GM12878 (cell line): ENCODE measurements around the gene FKBP4.

Experiments used
- CBFB ChIP-seq: IDR thresholded peaks from 2 replicates; pipeline ENCODE4 v1.6.1; 2016; ENCODE audit warnings: antibody characterized with exemption, low read depth
- CEBPB ChIP-seq, 2 experiments: fragments of 150-350 bp in 1 of 2; IDR thresholded peaks; 2 replicates each; pipeline ENCODE4 v1.6.1; 2012 to 2014; ENCODE audit warnings: low read depth in 2 of 2, low read length in 2 of 2, borderline replicate concordance in 1 of 2, inconsistent platforms in 1 of 2
- CTCF ChIP-seq, 3 experiments: IDR thresholded peaks in 2 of 3; conservative IDR thresholded peaks in 1 of 3; 2 replicates each; pipeline ENCODE4 v1.5.1; 2011; ENCODE audit warnings: low read depth in 3 of 3, low read length in 3 of 3, mild to moderate bottlenecking in 3 of 3, control low read depth in 2 of 3, moderate library complexity in 2 of 3, inconsistent platforms in 1 of 3, mixed read lengths in 1 of 3; ENCODE audit not compliant: control insufficient read depth in 2 of 3, insufficient read depth in 1 of 3; ENCODE audit errors: extremely low read depth in 1 of 3
- HCFC1 ChIP-seq: fragments of 150-350 bp; IDR thresholded peaks from 2 replicates; pipeline ENCODE4 v1.6.1; 2014; ENCODE audit warnings: low read length
- HDAC2 ChIP-seq: fragments of 200-600 bp; sonication (generic); IDR thresholded peaks from 2 replicates; pipeline ENCODE4 v1.6.1; 2017
- HDGF ChIP-seq: fragments of 450-650 bp; IDR thresholded peaks from 2 replicates; pipeline ENCODE4 v1.6.1; 2016; ENCODE audit warnings: antibody characterized with exemption
- POLR2AphosphoS5 ChIP-seq: IDR thresholded peaks from 2 replicates; pipeline ENCODE4 v1.6.1; 2011; ENCODE audit warnings: mild to moderate bottlenecking, low read length, inconsistent platforms
- TCF3 ChIP-seq: IDR thresholded peaks from 2 replicates; pipeline ENCODE4 v1.6.1; 2012; ENCODE audit warnings: low read depth, mild to moderate bottlenecking, low read length, borderline replicate concordance; ENCODE audit not compliant: insufficient read depth
- ZZZ3 ChIP-seq: IDR thresholded peaks from 2 replicates; pipeline ENCODE4 v1.6.1; 2011; ENCODE audit warnings: low read depth; ENCODE audit not compliant: control insufficient read depth, insufficient read length

- TF ChIP-seq TCF3: no peak
- no peak for TF ChIP-seq CEBPB (IDR thresholded peaks at IDR 0.05; ENCODE audit: borderline replicate concordance in 1 of 2, low read depth in 2 of 2, low read length in 2 of 2)
- no peak for TF ChIP-seq POLR2AphosphoS5
- no peak for TF ChIP-seq CTCF (IDR thresholded peaks at IDR 0.05 in 2 of 3, conservative IDR thresholded peaks at IDR 0.05 in 1 of 3; ENCODE audit: control insufficient read depth in 2 of 3, extremely low read depth in 1 of 3, insufficient read depth in 1 of 3, low read depth in 3 of 3, low read length in 3 of 3)
- TF ChIP-seq ZZZ3: no peak
- TF ChIP-seq HDAC2: no peak
- no peak for TF ChIP-seq HDGF
- TF ChIP-seq HCFC1: no peak
- no peak for TF ChIP-seq CBFB
These were observed 37.9 kb downstream of the FKBP4 start for GRCh38 chr12:2832550-2833127.
